Fibroblast of mammary gland (primary cell): ENCODE measurements around the gene SETBP1.

ENCODE experiments used
- DNase-seq: peaks from one replicate; pipeline ENCODE4 v3.0.0-alpha.2; 2010; ENCODE audit warnings: low read depth
- H3K4me3 ChIP-seq: 2 replicates; pipeline ENCODE4 v1.5.1; 2011; ENCODE audit warnings: low read depth, mild to moderate bottlenecking, low read length, moderate library complexity; ENCODE audit not compliant: control insufficient read depth
- CTCF ChIP-seq: conservative IDR thresholded peaks from 2 replicates; pipeline ENCODE4 v1.5.1; 2011; ENCODE audit warnings: low read depth, low read length, inconsistent platforms; ENCODE audit not compliant: control insufficient read depth, insufficient read depth

Gene SETBP1

GRCh38 chr18:44679056-44679913 lies 1.4 kb upstream of the SETBP1 start:
- TF ChIP-seq CTCF = peak; percentile 52
- DNase-seq = peak; percentile 85
- H3K4me3 ChIP-seq = peak overlapping the region; percentile 65

- H3K4me3 ChIP-seq = peak overlapping the region; percentile 65
- no peak for TF ChIP-seq CTCF
- peak; percentile 50 for DNase-seq
Measured at GRCh38 chr18:44679914-44680272, 795 bp upstream of the SETBP1 start.

GRCh38 chr18:44681076-44681970 lies 635 bp downstream of the SETBP1 start:
- DNase-seq = peak; percentile 22
- H3K4me3 ChIP-seq = peak overlapping the region; percentile 65
- no peak for TF ChIP-seq CTCF

- no peak for TF ChIP-seq CTCF
- H3K4me3 ChIP-seq = no peak overlapping the region
- no peak for DNase-seq
Measured at GRCh38 chr18:44682201-44682870, 1.6 kb downstream of the SETBP1 start.

GRCh38 chr18:44682871-44683221 lies 2.2 kb downstream of the SETBP1 start:
- no peak overlapping the region for H3K4me3 ChIP-seq
- TF ChIP-seq CTCF = no peak
- peak; percentile 16 for DNase-seq

- no peak for TF ChIP-seq CTCF
- DNase-seq = peak; percentile 26
- no peak overlapping the region for H3K4me3 ChIP-seq
Measured at GRCh38 chr18:44683556-44683955, 2.9 kb downstream of the SETBP1 start.
